ENCODE data around the gene AUNIP. TPM values are rescaled to one million over a fixed set of nuclear protein-coding genes. Genes with fewer than 3 reads are reported as not detected.
A peak's percentile ranks its signal among the peaks of the same experiment; 100 is the strongest.

Gene AUNIP
- total RNA-seq, 6 donors from 2014 or later = 0.43 to 1.1 (median 0.74) TPM; not detected in 3

DNA sequence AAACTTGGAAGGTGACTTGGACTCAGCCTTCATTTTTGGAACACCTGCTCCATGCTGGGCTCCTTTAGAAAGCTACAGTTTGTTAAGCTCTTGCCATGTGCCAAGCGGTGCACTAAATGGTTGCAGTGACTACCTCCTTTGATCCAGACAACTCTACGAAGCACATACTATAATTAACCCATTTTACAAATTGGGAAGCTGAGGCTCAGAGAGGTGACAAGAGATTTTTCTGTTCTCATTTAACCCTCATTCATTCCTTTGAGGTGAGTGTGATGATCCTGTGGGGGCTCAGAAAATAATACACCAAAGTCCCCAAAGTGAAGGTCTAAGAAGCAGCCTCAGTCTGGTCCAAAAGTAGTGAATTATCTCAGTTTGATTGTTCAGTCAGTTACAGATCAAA lies 17.9 kb upstream of the AUNIP start:
- no peaks in the 10 kb centered on the region for H3K9me3 ChIP-seq
- no peak overlapping the region for H3K27ac ChIP-seq
- DNase-seq (no peak), ATAC-seq (ENCODE audit: low FRiP score in 2 of 2) (no peak)
- H3K4me3 ChIP-seq = no peak overlapping the region
- H3K27me3 ChIP-seq = no peaks in the 10 kb centered on the region
- peaks cover 24 to 36% (median 31%) of the 10 kb centered on the region in 4 donors for H3K4me1 ChIP-seq
- WGBS, 2 donors = 88 to 92% methylated on average over 2 of the region's 2 CpGs
- no peaks in the 10 kb centered on the region for H3K36me3 ChIP-seq
- TF ChIP-seq, protein P1, sequence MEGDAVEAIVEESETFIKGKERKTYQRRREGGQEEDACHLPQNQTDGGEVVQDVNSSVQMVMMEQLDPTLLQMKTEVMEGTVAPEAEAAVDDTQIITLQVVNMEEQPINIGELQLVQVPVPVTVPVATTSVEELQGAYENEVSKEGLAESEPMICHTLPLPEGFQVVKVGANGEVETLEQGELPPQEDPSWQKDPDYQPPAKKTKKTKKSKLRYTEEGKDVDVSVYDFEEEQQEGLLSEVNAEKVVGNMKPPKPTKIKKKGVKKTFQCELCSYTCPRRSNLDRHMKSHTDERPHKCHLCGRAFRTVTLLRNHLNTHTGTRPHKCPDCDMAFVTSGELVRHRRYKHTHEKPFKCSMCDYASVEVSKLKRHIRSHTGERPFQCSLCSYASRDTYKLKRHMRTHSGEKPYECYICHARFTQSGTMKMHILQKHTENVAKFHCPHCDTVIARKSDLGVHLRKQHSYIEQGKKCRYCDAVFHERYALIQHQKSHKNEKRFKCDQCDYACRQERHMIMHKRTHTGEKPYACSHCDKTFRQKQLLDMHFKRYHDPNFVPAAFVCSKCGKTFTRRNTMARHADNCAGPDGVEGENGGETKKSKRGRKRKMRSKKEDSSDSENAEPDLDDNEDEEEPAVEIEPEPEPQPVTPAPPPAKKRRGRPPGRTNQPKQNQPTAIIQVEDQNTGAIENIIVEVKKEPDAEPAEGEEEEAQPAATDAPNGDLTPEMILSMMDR (IDR thresholded peaks at IDR 0.05) = no peak
- TF ChIP-seq POLR2AphosphoS5 (IDR thresholded peaks at IDR 0.05) = no peak
- TF ChIP-seq POLR2A (IDR thresholded peaks at IDR 0.05) = no peak

DNA sequence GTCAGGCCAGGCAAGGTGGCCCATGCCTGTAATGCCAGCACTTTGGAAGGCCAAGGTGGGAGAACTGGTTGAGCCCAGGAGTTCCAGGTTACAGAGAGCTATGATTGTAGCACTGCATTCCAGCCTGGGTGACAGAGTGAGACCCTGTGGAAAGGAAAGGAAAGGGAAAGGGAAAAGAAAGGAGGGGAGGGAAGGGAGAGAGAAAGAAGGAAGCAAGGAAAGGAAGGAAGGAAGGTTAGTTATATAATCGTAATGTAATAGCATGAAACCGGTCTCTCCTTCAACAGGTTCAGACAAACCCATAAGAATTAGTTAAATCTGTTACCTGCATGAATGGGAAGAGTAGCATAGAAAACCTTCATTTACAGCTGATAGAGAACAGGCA lies 17.4 kb upstream of the AUNIP start:
- no peak for DNase-seq
- WGBS, 2 donors = 54 to 59% methylated on average over 2 of the region's 2 CpGs
- Histone ChIP-seq H3K9me3 (no peaks in the 10 kb centered on the region), H3K36me3 (no peaks in the 10 kb centered on the region), H3K27me3 (no peaks in the 10 kb centered on the region), H3K4me3 (no peak overlapping the region), H3K4me1 (peaks cover 29 to 40% (median 35%) of the 10 kb centered on the region in 4 donors), H3K27ac (peak overlapping the region in 3 of 4 donors; percentile 72 to 90 (median 81))
- TF ChIP-seq EP300 (IDR thresholded peaks at IDR 0.05) (no peak), POLR2AphosphoS5 (IDR thresholded peaks at IDR 0.05) (no peak), POLR2A (IDR thresholded peaks at IDR 0.05) (no peak)
- TF ChIP-seq, protein P1 (IDR thresholded peaks at IDR 0.05) = no peak
- no peak for ATAC-seq (ENCODE audit: low FRiP score in 2 of 2)

DNA sequence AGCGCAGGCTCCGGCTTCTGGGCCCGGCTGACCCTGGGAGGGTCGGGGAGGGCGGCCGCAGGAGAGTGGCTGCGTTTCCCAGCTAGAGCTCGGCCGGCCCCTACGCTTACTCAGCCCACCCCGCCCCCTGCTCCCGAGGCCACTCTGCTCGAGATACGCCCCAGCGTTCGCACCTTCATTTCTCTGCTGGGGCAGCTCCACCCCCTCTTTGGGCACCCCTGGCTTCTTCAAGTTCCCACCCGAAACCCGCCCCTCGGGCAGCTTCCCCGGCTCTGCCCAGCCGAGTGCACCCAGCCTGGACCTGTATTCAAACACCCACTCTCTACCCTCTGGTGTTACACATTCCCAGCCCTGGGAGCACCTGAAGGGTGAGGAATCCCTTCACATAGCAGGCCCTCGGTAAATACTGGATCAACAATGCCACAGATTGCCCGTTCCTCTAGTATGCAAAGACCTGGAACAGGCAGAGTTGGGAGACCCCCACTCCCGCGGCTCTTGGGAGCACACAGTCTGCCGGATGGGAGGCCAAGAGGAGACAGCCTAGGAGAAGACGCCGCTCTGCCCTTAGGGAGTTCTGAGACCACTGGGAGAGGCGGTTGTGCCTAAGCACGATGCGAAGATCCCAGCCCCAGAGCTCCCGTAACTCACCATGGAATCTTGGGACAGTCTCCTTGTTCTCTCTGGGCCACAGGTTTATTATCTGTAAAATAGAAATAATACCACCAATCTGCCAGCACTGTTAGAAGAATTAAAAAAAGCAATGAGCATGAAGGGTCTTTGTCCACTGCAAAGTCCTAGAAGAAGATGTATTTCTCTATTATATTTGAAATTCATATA lies 16.8 kb upstream of the AUNIP start:
- DNase-seq = no peak
- no peaks in the 10 kb centered on the region for H3K9me3 ChIP-seq
- peak overlapping the region; percentile 72 to 90 (median 80) for H3K27ac ChIP-seq
- WGBS, 2 donors = 28 to 67% methylated on average over 7 to 32 of the region's 32 CpGs
- H3K36me3 ChIP-seq = no peaks in the 10 kb centered on the region
- H3K27me3 ChIP-seq = no peaks in the 10 kb centered on the region
- peaks cover 35 to 46% (median 41%) of the 10 kb centered on the region in 4 donors for H3K4me1 ChIP-seq
- TF ChIP-seq POLR2A (IDR thresholded peaks at IDR 0.05) (no peak), EP300 (IDR thresholded peaks at IDR 0.05) (no peak), POLR2AphosphoS5 (IDR thresholded peaks at IDR 0.05) (no peak)
- TF ChIP-seq, protein P1 (IDR thresholded peaks at IDR 0.05) = no peak
- H3K4me3 ChIP-seq = peak overlapping the region in 3 of 4 donors; percentile 54 to 86 (median 63)
- ATAC-seq (ENCODE audit: low FRiP score in 2 of 2) = peak; percentile 23 to 77

DNA sequence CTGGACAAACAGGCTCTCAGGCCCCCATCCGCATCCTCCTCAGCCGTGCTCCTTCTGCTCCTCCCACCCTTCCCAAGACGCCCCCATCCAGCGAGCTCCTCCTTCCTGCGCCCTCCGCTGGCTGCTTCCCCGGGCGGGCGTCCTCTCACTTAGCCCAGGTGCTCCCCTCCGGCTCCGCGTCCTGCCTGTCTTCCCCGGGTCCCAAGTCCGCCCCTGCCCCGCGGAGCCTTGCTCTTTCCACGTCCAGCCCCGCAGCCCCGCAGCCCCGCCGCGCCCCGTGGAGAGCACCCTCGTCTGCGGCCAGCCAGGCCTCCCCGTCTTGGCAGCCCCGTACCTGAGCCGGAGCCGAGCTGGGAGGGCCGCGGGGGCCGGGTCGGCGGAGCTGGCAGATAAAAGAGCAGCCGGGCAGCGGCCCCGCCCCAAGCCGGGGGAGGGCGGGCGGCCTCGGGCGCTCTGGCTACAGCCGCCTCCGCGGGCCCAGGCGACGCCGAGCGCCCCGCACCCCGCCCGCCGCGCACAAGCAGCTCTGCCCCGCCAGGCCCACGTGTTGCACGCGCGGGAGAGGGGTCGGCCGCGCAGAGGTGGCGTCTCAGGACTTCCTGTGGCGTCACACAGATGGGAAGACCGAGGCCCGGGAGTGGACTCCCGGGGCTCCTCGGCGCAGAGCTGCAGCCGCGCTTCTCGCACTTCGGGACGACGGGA lies 16.0 kb upstream of the AUNIP start, which contains the start of gene PAQR7:
TSS of gene PAQR7 (minus strand) at position 555 of the 702 bp plus-strand sequence. CDS start 11,869 bp downstream, outside the sequence.
- ATAC-seq (ENCODE audit: low FRiP score in 2 of 2) = peak; percentile 81 to 94
- Histone ChIP-seq H3K9me3 (no peaks in the 10 kb centered on the region), H3K4me1 (peaks cover 39 to 49% (median 44%) of the 10 kb centered on the region in 4 donors), H3K27ac (peak within 1 kb of the TSS; percentile 72 to 90 (median 80)), H3K36me3 (no peaks in the 10 kb centered on the region), H3K4me3 (peak within 1 kb of the TSS; percentile 54 to 86 (median 64)), H3K27me3 (no peaks in the 10 kb centered on the region)
- DNase-seq = peak; percentile 76 to 96
- WGBS, 2 donors = 0 to 2% methylated on average over 15 to 23 of the region's 75 CpGs
- peak; percentile 42 to 61 for TF ChIP-seq POLR2AphosphoS5 (IDR thresholded peaks at IDR 0.05)
- no peak for TF ChIP-seq EP300 (IDR thresholded peaks at IDR 0.05)
- TF ChIP-seq, protein P1 (IDR thresholded peaks at IDR 0.05) = peak in 1 of 6 experiments; percentile 6
- TF ChIP-seq POLR2A (IDR thresholded peaks at IDR 0.05) = peak in 3 of 4 donors; percentile 25 to 57 (median 34)

Data from upper lobe of left lung (tissue), 6 donors.